Hepatic stellate cell (primary cell): ENCODE data around the gene WDFY4.

Experiments
- DNase-seq: peaks from one replicate; pipeline ENCODE4 v3.0.0; 2011; ENCODE audit warnings: low spot score

WDFY4 gene

GRCh38 chr10:49025347-49025983, 340.8 kb downstream of the WDFY4 start:
- no peak for DNase-seq

DNA sequence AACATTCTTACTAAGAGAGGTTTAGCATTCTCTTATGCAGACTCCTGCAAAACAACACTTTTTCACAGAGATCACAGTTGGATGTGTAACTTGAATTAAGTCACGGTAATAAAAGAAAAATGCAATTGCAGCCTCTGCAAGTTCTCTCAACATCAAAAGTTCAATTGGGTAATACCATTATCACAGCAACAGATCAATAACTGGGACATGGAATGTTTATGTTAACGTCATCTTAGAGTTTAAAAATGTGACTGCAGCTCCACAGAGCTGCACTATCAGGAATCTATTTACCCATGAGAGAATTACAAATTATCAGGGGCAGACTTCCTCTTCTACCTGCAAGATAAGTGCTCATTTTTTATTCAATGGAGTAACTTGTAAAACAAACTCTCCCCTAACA, 344.0 kb downstream of the WDFY4 start:
- no peak for DNase-seq

GRCh38 chr10:49029666-49030065, 345.0 kb downstream of the WDFY4 start:
- no peak for DNase-seq
